GM21825 (cell line): ENCODE measurements around the gene RBL1.

Experiments
- ATAC-seq: cut with Tn5 transposase; IDR thresholded peaks from one replicate; pipeline ENCODE4 v1.9.1; 2021; ENCODE audit warnings: mild to moderate bottlenecking, moderate library complexity; ENCODE audit not compliant: unreplicated experiment

RBL1 gene

GRCh38 chr20:36951979-36952738 lies 143.6 kb downstream of the RBL1 start:
- ATAC-seq: no peak

DNA sequence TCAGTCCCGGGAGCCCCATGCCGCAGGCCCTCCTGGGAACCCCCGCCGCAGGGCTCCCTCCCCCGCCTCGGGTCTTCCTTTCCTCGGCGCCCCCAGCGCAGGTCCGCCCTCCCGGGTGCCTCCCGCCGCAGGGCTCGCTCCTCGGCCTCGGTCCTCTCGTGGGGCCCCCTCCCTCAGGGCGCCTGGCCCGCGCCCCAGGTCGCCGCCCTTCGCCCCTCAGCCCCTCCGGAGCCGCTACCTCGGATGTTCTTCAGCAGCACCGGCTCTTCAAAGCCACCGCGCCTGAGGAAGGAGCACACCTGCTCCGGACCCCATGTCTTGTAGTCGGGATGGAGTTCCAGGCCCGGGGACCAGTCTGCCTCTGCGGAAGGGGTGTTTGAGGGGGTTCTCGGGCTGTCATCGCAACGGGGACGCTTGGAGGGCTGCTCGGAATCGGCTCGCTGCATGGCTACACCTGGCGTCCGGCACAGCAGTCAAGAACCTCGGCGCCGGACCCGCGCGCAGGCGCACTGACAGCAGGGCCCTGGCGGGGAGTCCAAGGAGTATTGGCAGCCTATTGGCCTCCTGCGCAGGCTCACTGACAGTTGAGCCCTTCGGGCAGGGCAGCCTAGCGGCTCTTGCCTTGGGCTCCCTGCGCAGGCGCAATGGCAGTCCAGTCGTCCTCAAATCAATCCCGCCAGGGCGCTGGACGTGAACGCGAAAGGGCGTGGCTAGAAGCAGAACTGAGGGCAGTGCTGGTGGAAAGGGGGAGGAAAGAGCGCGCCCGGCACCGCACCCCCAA lies 144.4 kb downstream of the RBL1 start, which contains the start of gene SAMHD1:
SAMHD1 (minus strand) TSS at position 511 of the 781 bp plus-strand sequence; CDS start at position 446, 65 bp downstream.
- ATAC-seq: peak; percentile 86

DNA sequence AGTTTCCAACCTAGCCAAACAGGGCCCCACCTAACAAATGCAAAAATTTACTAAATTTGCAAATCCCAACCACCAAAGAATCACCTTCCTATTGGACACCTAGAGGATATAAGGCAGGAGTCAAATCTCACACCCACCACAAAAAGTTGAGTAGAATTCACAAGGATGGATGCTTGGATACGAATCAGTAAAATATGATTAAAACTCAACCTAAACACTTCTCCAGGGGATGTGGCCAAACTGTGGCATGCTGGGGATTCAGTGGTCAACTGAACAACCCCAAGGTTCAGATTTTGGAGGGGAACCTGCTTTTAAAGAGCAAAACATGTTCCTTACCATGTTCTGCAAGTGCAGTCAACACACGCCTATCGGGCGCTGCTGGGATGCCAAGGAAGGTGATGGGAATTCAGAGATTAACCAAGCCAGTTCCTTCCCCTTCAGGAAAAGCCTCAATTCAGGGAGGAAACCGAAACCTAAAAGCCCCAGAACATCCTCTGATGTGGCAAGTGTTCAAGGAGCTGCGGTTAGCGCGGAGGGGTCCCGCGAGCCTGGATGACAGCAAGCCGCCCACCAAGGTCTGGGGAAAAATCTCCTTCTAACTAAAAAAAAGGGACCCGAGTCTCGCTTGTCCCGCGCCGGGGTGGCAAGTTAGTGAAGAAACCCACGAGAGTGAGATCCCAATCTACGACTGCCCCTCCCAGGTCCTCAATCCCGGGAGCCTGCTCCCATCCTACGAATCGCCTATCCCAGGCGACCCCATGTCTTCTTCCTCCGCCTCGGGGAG lies 145.2 kb downstream of the RBL1 start:
- ATAC-seq: no peak
